Tibial nerve (tissue), 4 donors: ENCODE results near the gene ABTB1. TPM values are rescaled to one million over a fixed set of nuclear protein-coding genes. Genes with fewer than 3 reads are reported as not detected.

Experiments used
- DNase-seq, 2 donors: peaks; one replicate each; pipeline ENCODE4 v3.0.0-alpha.2; 2019; ENCODE audit warnings: low spot score in 2 of 2
- H3K27ac ChIP-seq, 4 donors: fragments of 200-600 bp; sonication (generic) in 3 of 4; one replicate each; pipeline ENCODE4 v1.5.1; 2017 to 2019; ENCODE audit warnings: mild to moderate bottlenecking in 1 of 4
- H3K27me3 ChIP-seq, 2 donors: fragments of 200-600 bp; sonication (generic) in 1 of 2; one replicate each; pipeline versions ENCODE4 v1.5.1 to v1.6.0; 2017 to 2019
- H3K36me3 ChIP-seq, 3 donors: fragments of 200-600 bp; sonication (generic); one replicate each; pipeline ENCODE4 v1.5.1; 2018 to 2019
- H3K4me1 ChIP-seq, 4 donors: fragments of 200-600 bp; sonication (generic) in 3 of 4; one replicate each; pipeline ENCODE4 v1.5.1; 2017 to 2019
- H3K4me3 ChIP-seq, 4 donors: fragments of 200-600 bp; sonication (generic) in 3 of 4; one replicate each; pipeline ENCODE4 v1.5.1; 2017 to 2019; ENCODE audit warnings: mild to moderate bottlenecking in 1 of 4, moderate library complexity in 1 of 4
- H3K9me3 ChIP-seq, 4 donors: fragments of 200-600 bp; sonication (generic) in 3 of 4; one replicate each; pipeline ENCODE4 v1.5.1; 2017 to 2019
- CTCF ChIP-seq, 5 experiments: fragments of 200-600 bp in 3 of 5; fragments of 450-650 bp in 2 of 5; sonication (generic) in 3 of 5; IDR thresholded peaks; one replicate each; pipeline ENCODE4 v1.5.1; 2016 to 2019; ENCODE audit warnings: antibody characterized with exemption in 5 of 5, mild to moderate bottlenecking in 3 of 5, moderate library complexity in 2 of 5
- EP300 ChIP-seq, 2 donors: sonication (generic); formaldehyde crosslinking; IDR thresholded peaks; one replicate each; pipeline ENCODE4 v1.6.1; 2017; ENCODE audit warnings: antibody characterized with exemption in 2 of 2, mild to moderate bottlenecking in 1 of 2
- POLR2A ChIP-seq, 2 donors: fragments of 450-650 bp; IDR thresholded peaks; one replicate each; pipeline ENCODE4 v1.6.1; 2017; ENCODE audit warnings: antibody characterized with exemption in 2 of 2, mild to moderate bottlenecking in 2 of 2, moderate library complexity in 2 of 2
- WGBS, 2 donors: methylation state at CpG; one replicate each; pipeline ENCODE4 v1.1.5; 2018; 5-methylcytosine and 5-hydroxymethylcytosine counted together
- total RNA-seq, 4 donors: library from RNA; depleted of rRNA; stranded (reverse); fragments of >200 nt; gene quantifications; one replicate each; pipeline ENCODE4 v1.1.0, GENCODE V29; 2016

The ABTB1 gene
- total RNA-seq, 4 donors from 2014 or later: 86.4 to 134 (median 121) TPM

GRCh38 chr3:127726894-127727293, 54.1 kb downstream of the ABTB1 start:
- no peaks in the 10 kb centered on the region for H3K9me3 ChIP-seq
- 82 to 85% methylated on average over 3 of the region's 3 CpGs for WGBS, 2 donors
- no peaks in the 10 kb centered on the region for H3K36me3 ChIP-seq
- H3K27ac ChIP-seq: no peak overlapping the region
- H3K27me3 ChIP-seq: no peaks in the 10 kb centered on the region
- no peak overlapping the region for H3K4me3 ChIP-seq
- DNase-seq: no peak
- peaks cover 0 to 38% (median 3%) of the 10 kb centered on the region in 4 donors for H3K4me1 ChIP-seq
- peak in 1 of 2 donors; percentile 52 for TF ChIP-seq EP300 (IDR thresholded peaks at IDR 0.05)
- no peak for TF ChIP-seq CTCF (IDR thresholded peaks at IDR 0.05)

GRCh38 chr3:127728417-127729015, 55.8 kb downstream of the ABTB1 start:
- WGBS, 2 donors: 74 to 77% methylated on average over 7 of the region's 7 CpGs
- peaks cover 0 to 39% (median 11%) of the 10 kb centered on the region in 4 donors for H3K4me1 ChIP-seq
- no peak for TF ChIP-seq POLR2A (IDR thresholded peaks at IDR 0.05)
- TF ChIP-seq EP300 (IDR thresholded peaks at IDR 0.05): no peak
- TF ChIP-seq CTCF (IDR thresholded peaks at IDR 0.05): no peak
- H3K9me3 ChIP-seq: no peaks in the 10 kb centered on the region
- no peaks in the 10 kb centered on the region for H3K36me3 ChIP-seq
- no peak overlapping the region for H3K4me3 ChIP-seq
- no peaks in the 10 kb centered on the region for H3K27me3 ChIP-seq
- H3K27ac ChIP-seq: no peak overlapping the region
- no peak for DNase-seq

DNA sequence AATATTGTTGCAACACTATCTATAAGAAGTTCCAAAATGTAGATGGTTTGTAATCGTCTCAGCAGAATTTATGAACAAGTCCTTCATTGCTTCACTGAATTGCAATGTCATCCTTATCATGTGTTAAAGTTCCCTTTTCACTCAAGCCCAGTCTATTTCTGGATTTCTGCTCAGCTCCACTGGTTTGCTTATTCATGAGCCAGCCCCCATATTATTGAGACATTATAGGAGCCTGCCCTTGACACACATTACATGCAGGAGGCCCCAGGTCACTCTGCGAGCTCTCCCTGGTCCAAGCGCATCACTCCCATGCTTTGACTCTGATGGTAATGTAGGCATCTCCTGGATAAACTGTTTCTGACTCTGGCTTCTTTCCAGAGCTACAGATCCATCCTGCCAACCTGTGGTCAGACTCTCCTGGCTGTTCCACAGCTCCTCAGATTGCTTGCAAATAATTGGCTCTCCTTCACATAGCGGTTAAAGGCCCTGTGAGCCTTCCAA, 56.9 kb downstream of the ABTB1 start:
- 84 to 91% methylated on average over 4 of the region's 4 CpGs for WGBS, 2 donors
- peaks cover 0 to 48% (median 21%) of the 10 kb centered on the region in 4 donors for H3K4me1 ChIP-seq
- no peak for DNase-seq
- no peak overlapping the region for H3K4me3 ChIP-seq
- no peaks in the 10 kb centered on the region for H3K27me3 ChIP-seq
- peak in 1 of 2 donors; percentile 54 for TF ChIP-seq EP300 (IDR thresholded peaks at IDR 0.05)
- no peak for TF ChIP-seq POLR2A (IDR thresholded peaks at IDR 0.05)
- TF ChIP-seq CTCF (IDR thresholded peaks at IDR 0.05): no peak
- no peaks in the 10 kb centered on the region for H3K9me3 ChIP-seq
- peak overlapping the region in 1 of 4 donors; percentile 25 for H3K27ac ChIP-seq
- H3K36me3 ChIP-seq: no peaks in the 10 kb centered on the region

DNA sequence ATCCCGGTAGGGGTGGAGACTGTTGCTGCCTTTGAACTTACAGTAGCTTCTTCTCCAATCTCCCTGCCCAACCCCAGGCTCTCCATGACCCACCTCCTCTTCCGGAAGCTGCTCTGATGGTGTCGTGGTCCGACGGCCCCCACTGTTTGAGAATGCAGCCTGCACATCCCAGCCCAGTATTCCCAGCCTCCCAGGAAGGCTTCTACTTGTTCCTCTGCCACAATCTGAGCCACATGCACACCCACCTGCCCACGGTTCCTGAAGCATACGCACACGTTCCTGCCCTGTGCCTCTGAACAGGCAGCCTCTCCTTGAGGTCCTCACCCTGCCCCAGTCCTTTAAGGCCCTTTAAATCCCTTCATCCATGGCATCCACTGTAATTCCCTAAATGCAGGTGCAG, 57.4 kb downstream of the ABTB1 start:
- Histone ChIP-seq H3K36me3 (no peaks in the 10 kb centered on the region), H3K27ac (peak overlapping the region in 1 of 4 donors; percentile 25), H3K4me3 (no peak overlapping the region), H3K4me1 (peaks cover 0 to 54% (median 27%) of the 10 kb centered on the region in 4 donors), H3K27me3 (no peaks in the 10 kb centered on the region), H3K9me3 (no peaks in the 10 kb centered on the region)
- TF ChIP-seq EP300 (IDR thresholded peaks at IDR 0.05) (no peak), CTCF (IDR thresholded peaks at IDR 0.05) (no peak), POLR2A (IDR thresholded peaks at IDR 0.05) (no peak)
- WGBS, 2 donors: 89 to 91% methylated on average over 8 of the region's 8 CpGs
- no peak for DNase-seq

Other genes with a start within 250 kb of the ABTB1 start
- gene TPRA1, start 82.2 kb upstream of the ABTB1 start, total RNA-seq: 10 to 100 TPM; 50.3 to 75.3 (median 67.5) TPM
- gene MCM2, start 74.5 kb upstream of the ABTB1 start, total RNA-seq: 1 to 10 TPM; 4.2 to 7.6 (median 7.5) TPM
- gene PODXL2, start 43.8 kb upstream of the ABTB1 start, total RNA-seq: 10 to 100 TPM; 12.7 to 19.8 (median 14.1) TPM
- 10 to 100 TPM; 67.5 to 96.6 (median 86.1) TPM for gene MGLL, start 149.6 kb downstream of the ABTB1 start, total RNA-seq
- under 1 TPM in 3 of 4 donors, not detected in 1; under 0.01 to 0.87 (median 0.30) TPM for gene KBTBD12, start 242.3 kb downstream of the ABTB1 start, total RNA-seq